GM23338 (cell line): Measurements from ENCODE around the gene ART4. TPM values are rescaled to one million over a fixed set of nuclear protein-coding genes. Genes with fewer than 3 reads are reported as not detected.

Source experiments
- ATAC-seq: fragments of 200-7000 bp; cut with Tn5 transposase; 3 replicates; pipeline ENCODE4 v1.9.1; 2020
- DNase-seq: peaks from one replicate; pipeline ENCODE4 v3.0.0-alpha.2; 2015; ENCODE audit warnings: low spot score
- H2AFZ ChIP-seq: fragments of 200-600 bp; sonication (generic); 2 replicates; pipeline ENCODE4 v1.8.0; 2016; ENCODE audit warnings: antibody characterized with exemption, mild to moderate bottlenecking, moderate library complexity
- H3F3A ChIP-seq: fragments of 200-600 bp; sonication (generic); replicated peaks from 2 replicates; pipeline ENCODE4 v1.8.0; 2017; ENCODE audit warnings: antibody characterized with exemption, mixed run types, low read depth
- H3K27ac ChIP-seq: fragments of 200-600 bp; sonication (generic); 2 replicates; pipeline ENCODE4 v1.6.1; 2016; ENCODE audit warnings: low read depth
- H3K27me3 ChIP-seq: fragments of 200-600 bp; sonication (generic); 2 replicates; pipeline ENCODE4 v1.8.0; 2016; ENCODE audit warnings: mild to moderate bottlenecking, mixed run types, moderate library complexity; ENCODE audit not compliant: insufficient read depth
- H3K36me3 ChIP-seq: fragments of 200-600 bp; sonication (generic); 2 replicates; pipeline ENCODE4 v1.8.0; 2016; ENCODE audit warnings: mild to moderate bottlenecking; ENCODE audit not compliant: insufficient read depth
- H3K4me1 ChIP-seq: fragments of 200-600 bp; sonication (generic); 2 replicates; pipeline ENCODE4 v1.8.0; 2016; ENCODE audit warnings: mild to moderate bottlenecking, moderate library complexity; ENCODE audit not compliant: insufficient read depth
- H3K4me2 ChIP-seq: fragments of 200-600 bp; sonication (generic); 2 replicates; pipeline ENCODE4 v1.7.1; 2017; ENCODE audit warnings: mixed run types
- H3K4me3 ChIP-seq: fragments of 200-600 bp; sonication (generic); 2 replicates; pipeline ENCODE4 v1.6.1; 2016; ENCODE audit warnings: mixed run types
- H3K79me2 ChIP-seq: fragments of 200-600 bp; sonication (generic); replicated peaks from 2 replicates; pipeline ENCODE4 v1.8.0; 2017; ENCODE audit warnings: mild to moderate bottlenecking; ENCODE audit not compliant: insufficient read depth
- H3K9me2 ChIP-seq: fragments of 200-600 bp; sonication (generic); 2 replicates; pipeline ENCODE4 v1.8.0; 2017; ENCODE audit not compliant: insufficient read depth
- H4K20me1 ChIP-seq: fragments of 200-600 bp; sonication (generic); replicated peaks from 2 replicates; pipeline ENCODE4 v1.8.0; 2017; ENCODE audit warnings: mild to moderate bottlenecking; ENCODE audit not compliant: insufficient read depth
- H3K27ac Mint-ChIP-seq: 2 replicates; pipeline ENCODE4 v1.8.0; 2020; ENCODE audit warnings: inconsistent platforms, mild to moderate bottlenecking, moderate library complexity, mixed read lengths
- H3K27me3 Mint-ChIP-seq: 3 replicates; pipeline ENCODE4 v1.8.0; 2022; ENCODE audit warnings: low read depth, mild to moderate bottlenecking, moderate library complexity, mixed read lengths, inconsistent platforms; ENCODE audit not compliant: insufficient read depth, poor library complexity
- H3K36me3 Mint-ChIP-seq: 3 replicates; pipeline ENCODE4 v1.8.0; 2021; ENCODE audit warnings: low read depth, mild to moderate bottlenecking, inconsistent platforms, moderate library complexity, mixed read lengths
- H3K4me1 Mint-ChIP-seq: 3 replicates; pipeline ENCODE4 v1.8.0; 2020; ENCODE audit warnings: mild to moderate bottlenecking, inconsistent platforms, mixed read lengths
- H3K4me3 Mint-ChIP-seq: 3 replicates; pipeline ENCODE4 v1.8.0; 2021; ENCODE audit warnings: moderate library complexity, mild to moderate bottlenecking, inconsistent platforms, mixed read lengths
- H3K9me3 Mint-ChIP-seq: 3 replicates; pipeline ENCODE4 v1.8.0; 2020; ENCODE audit warnings: moderate library complexity, mild to moderate bottlenecking, inconsistent platforms, mixed read lengths
- CREB1 ChIP-seq: fragments of 250-450 bp; sonication (Bioruptor Pico); IDR thresholded peaks from 2 replicates; pipeline ENCODE4 v1.5.0; 2020; ENCODE audit warnings: low read depth, mild to moderate bottlenecking, moderate library complexity
- CTCF ChIP-seq, 2 experiments: fragments of 200-600 bp in 1 of 2; sonication (generic) in 1 of 2; conservative IDR thresholded peaks; 2 replicates each; pipeline versions ENCODE4 v1.5.1 to v1.6.1; 2016 to 2017; ENCODE audit warnings: antibody characterized with exemption in 2 of 2, low read depth in 2 of 2, mild to moderate bottlenecking in 2 of 2, moderate library complexity in 1 of 2
- ETS1 ChIP-seq: IDR thresholded peaks from 2 replicates; pipeline ENCODE4 v1.6.1; 2016; ENCODE audit warnings: antibody characterized with exemption
- EZH2 ChIP-seq: fragments of 200-600 bp; sonication (generic); IDR thresholded peaks from one replicate; pipeline ENCODE4 v1.8.0; 2017; ENCODE audit warnings: antibody characterized with exemption, mild to moderate bottlenecking, low read depth; ENCODE audit not compliant: unreplicated experiment
- EZH2phosphoT487 ChIP-seq: fragments of 200-600 bp; sonication (generic); IDR thresholded peaks from one replicate; pipeline ENCODE4 v1.8.1; 2018; ENCODE audit warnings: antibody characterized with exemption; ENCODE audit not compliant: unreplicated experiment
- JUNB ChIP-seq: IDR thresholded peaks from one replicate; pipeline ENCODE4 v1.6.1; 2016; ENCODE audit warnings: antibody characterized with exemption; ENCODE audit not compliant: unreplicated experiment
- NANOG ChIP-seq: IDR thresholded peaks from 2 replicates; pipeline ENCODE4 v1.6.1; 2016; ENCODE audit warnings: antibody characterized with exemption, borderline replicate concordance
- POLR2AphosphoS5 ChIP-seq: IDR thresholded peaks from 2 replicates; pipeline ENCODE4 v1.6.1; 2016; ENCODE audit warnings: antibody characterized with exemption, low read depth
- REST ChIP-seq: IDR thresholded peaks from one replicate; pipeline ENCODE4 v1.6.1; 2018; ENCODE audit warnings: antibody characterized with exemption; ENCODE audit not compliant: unreplicated experiment
- STAT1 ChIP-seq: IDR thresholded peaks from one replicate; pipeline ENCODE4 v1.6.1; 2016; ENCODE audit warnings: antibody characterized with exemption; ENCODE audit not compliant: unreplicated experiment
- ZNF114 ChIP-seq: fragments of 250-450 bp; sonication (Bioruptor Pico); IDR thresholded peaks from 2 replicates; pipeline ENCODE4 v1.5.0; 2020; ENCODE audit warnings: mild to moderate bottlenecking, moderate library complexity
- ZNF331 ChIP-seq: fragments of 250-450 bp; sonication (Bioruptor Pico); IDR thresholded peaks from 2 replicates; pipeline ENCODE4 v1.5.0; 2020; ENCODE audit warnings: low read depth, mild to moderate bottlenecking, moderate library complexity
- ZNF462 ChIP-seq: fragments of 250-450 bp; sonication (Bioruptor Pico); IDR thresholded peaks from 2 replicates; pipeline ENCODE4 v1.5.0; 2020; ENCODE audit warnings: mild to moderate bottlenecking, moderate library complexity
- polyA plus RNA-seq: library from polyadenylated mRNA; unstranded; fragments of >200 nt; fragmentation: Nextera tagmentation; extraction: Ambion mirVana; gene quantifications from 2 replicates; pipeline ENCODE4 v1.2.1, GENCODE V29; 2016
- total RNA-seq: library from RNA; depleted of rRNA; stranded (reverse); fragments of >200 nt; shearing (Covaris generic); gene quantifications from 2 replicates; pipeline ENCODE4 v1.2.3, GENCODE V29; 2014

Gene ART4
- total and polyA plus RNA-seq, 2 experiments from 2014 or later = 0.08 TPM; not detected in 1

GRCh38 chr12:14846042-14846587 lies 2.8 kb upstream of the ART4 start:
- H3K27ac Mint-ChIP-seq = no peak overlapping the region
- no peaks in the 10 kb centered on the region for H3K27me3 ChIP-seq
- H3K9me3 Mint-ChIP-seq = no peaks in the 10 kb centered on the region
- H3K4me2 ChIP-seq = no peak overlapping the region
- no peaks in the 10 kb centered on the region for H4K20me1 ChIP-seq
- H3K4me3 ChIP-seq = no peak overlapping the region
- H3K36me3 ChIP-seq = no peaks in the 10 kb centered on the region
- no peak overlapping the region for H3K4me3 Mint-ChIP-seq
- no peak overlapping the region for H3K27ac ChIP-seq
- H3K4me1 Mint-ChIP-seq = no peaks in the 10 kb centered on the region
- TF ChIP-seq CTCF (conservative IDR thresholded peaks at IDR 0.05; ENCODE audit: low read depth in 2 of 2) (no peak), POLR2AphosphoS5 (no peak), ETS1 (no peak), NANOG (no peak), ZNF114 (CRISPR knock-in tag) (no peak), CREB1 (no peak), ZNF462 (no peak), ZNF331 (CRISPR knock-in tag) (no peak), EZH2phosphoT487 (no peak), REST (no peak), JUNB (no peak), STAT1 (no peak), EZH2 (no peak)
- H3K79me2 ChIP-seq = no peaks in the 10 kb centered on the region
- peak overlapping the region; percentile 1 for H2AFZ ChIP-seq
- no peaks in the 10 kb centered on the region for H3K9me2 ChIP-seq
- no peaks in the 10 kb centered on the region for H3F3A ChIP-seq
- no peaks in the 10 kb centered on the region for H3K4me1 ChIP-seq
- ATAC-seq (no peak), DNase-seq (no peak)
- peaks cover 3% of the 10 kb centered on the region for H3K27me3 Mint-ChIP-seq
- H3K36me3 Mint-ChIP-seq = no peaks in the 10 kb centered on the region
